Measurements from ENCODE around the gene ZMYND8.

- no peak for TF ChIP-seq CTCF (IDR thresholded peaks at IDR 0.05)
- no peak for TF ChIP-seq POLR2AphosphoS5 (IDR thresholded peaks at IDR 0.05)
- TF ChIP-seq EP300 (IDR thresholded peaks at IDR 0.05), result no peak
- TF ChIP-seq POLR2A (IDR thresholded peaks at IDR 0.05), result no peak
Measured at GRCh38 chr20:47189060-47189459, 167.4 kb downstream of the ZMYND8 start.
